SKM-1 (cell line): ENCODE data around the gene CBFA2T2.
A peak's percentile ranks its signal among the peaks of the same experiment; 100 is the strongest.
"Not testable (repeated sequence)": the region's sequence is repeated elsewhere in the genome, so short reads cannot be mapped to it uniquely, and the experiment has no call there.

Source experiments
- DNase-seq: peaks from one replicate; lab custom pipeline; 2025; ENCODE audit not compliant: unreplicated experiment; lab: John Stamatoyannopoulos, UW

CBFA2T2 gene

GRCh38 chr20:33490023-33490933, at the start of gene CBFA2T2:
CBFA2T2 (plus strand) TSS chr20:33490096; CDS start chr20:33490268, 172 bp downstream.
- no peak for DNase-seq

- DNase-seq = not testable (repeated sequence)
Observed at GRCh38 chr20:33440562-33440961, 49.3 kb upstream of the CBFA2T2 start.

GRCh38 chr20:33441142-33441955, 48.5 kb upstream of the CBFA2T2 start:
- DNase-seq = no peak

GRCh38 chr20:33442136-33443005, 47.5 kb upstream of the CBFA2T2 start:
- no peak for DNase-seq

GRCh38 chr20:33443006-33443511, 46.8 kb upstream of the CBFA2T2 start:
- DNase-seq = no peak

GRCh38 chr20:33443512-33444239, 46.2 kb upstream of the CBFA2T2 start, which contains the start of gene SNTA1:
SNTA1 (minus strand) TSS chr20:33443763; CDS start chr20:33443620, 143 bp downstream.
- DNase-seq = peak; percentile 68

GRCh38 chr20:33444797-33445560, 44.9 kb upstream of the CBFA2T2 start:
- DNase-seq = no peak

- DNase-seq = no peak
Observed at GRCh38 chr20:33445881-33446625, 43.8 kb upstream of the CBFA2T2 start.

- no peak for DNase-seq
Observed at GRCh38 chr20:33450867-33451266, 39.0 kb upstream of the CBFA2T2 start.

GRCh38 chr20:33456916-33457642, 32.8 kb upstream of the CBFA2T2 start:
- DNase-seq = peak; percentile 59

- no peak for DNase-seq
Observed at GRCh38 chr20:33459599-33459998, 30.3 kb upstream of the CBFA2T2 start.

GRCh38 chr20:33460711-33461110, 29.2 kb upstream of the CBFA2T2 start:
- no peak for DNase-seq

GRCh38 chr20:33463332-33464101, 26.4 kb upstream of the CBFA2T2 start:
- no peak for DNase-seq

- DNase-seq = not testable (repeated sequence)
Observed at GRCh38 chr20:33464759-33465158, 25.1 kb upstream of the CBFA2T2 start.

- no peak for DNase-seq
Observed at GRCh38 chr20:33465481-33466302, 24.2 kb upstream of the CBFA2T2 start.

- DNase-seq = no peak
Observed at GRCh38 chr20:33466303-33466646, 23.6 kb upstream of the CBFA2T2 start.
